Measurements from ENCODE around the gene TNNT2.

TNNT2 gene

GRCh38 chr1:201353186-201353940 lies 24.1 kb downstream of the TNNT2 start:
- no peak for DNase-seq (ENCODE audit: low read depth in 2 of 2)
- no peak overlapping the region for H3K4me3 ChIP-seq (replicated peaks in 1 of 2; ENCODE audit: low read depth in 2 of 2, low read length in 2 of 2)
- TF ChIP-seq CTCF (IDR thresholded peaks at IDR 0.05; ENCODE audit: low read depth, low read length) = no peak

- no peak for TF ChIP-seq CTCF (IDR thresholded peaks at IDR 0.05; ENCODE audit: low read depth, low read length)
- no peak for DNase-seq (ENCODE audit: low read depth in 2 of 2)
- no peak overlapping the region for H3K4me3 ChIP-seq (replicated peaks in 1 of 2; ENCODE audit: low read depth in 2 of 2, low read length in 2 of 2)
Observed at GRCh38 chr1:201351617-201352016, 25.9 kb downstream of the TNNT2 start.

GRCh38 chr1:201350884-201351283 lies 26.6 kb downstream of the TNNT2 start:
- H3K4me3 ChIP-seq (replicated peaks in 1 of 2; ENCODE audit: low read depth in 2 of 2, low read length in 2 of 2) = no peak overlapping the region
- DNase-seq (ENCODE audit: low read depth in 2 of 2) = no peak
- TF ChIP-seq CTCF (IDR thresholded peaks at IDR 0.05; ENCODE audit: low read depth, low read length) = no peak

- DNase-seq (ENCODE audit: low read depth in 2 of 2) = no peak
- no peak for TF ChIP-seq CTCF (IDR thresholded peaks at IDR 0.05; ENCODE audit: low read depth, low read length)
- no peak overlapping the region for H3K4me3 ChIP-seq (replicated peaks in 1 of 2; ENCODE audit: low read depth in 2 of 2, low read length in 2 of 2)
Observed at GRCh38 chr1:201350361-201350725, 27.1 kb downstream of the TNNT2 start.

GRCh38 chr1:201349092-201349491 lies 28.4 kb downstream of the TNNT2 start:
- no peak for TF ChIP-seq CTCF (IDR thresholded peaks at IDR 0.05; ENCODE audit: low read depth, low read length)
- no peak for DNase-seq (ENCODE audit: low read depth in 2 of 2)
- H3K4me3 ChIP-seq (replicated peaks in 1 of 2; ENCODE audit: low read depth in 2 of 2, low read length in 2 of 2) = no peak overlapping the region

GRCh38 chr1:201348211-201348566 lies 29.3 kb downstream of the TNNT2 start:
- no peak overlapping the region for H3K4me3 ChIP-seq (replicated peaks in 1 of 2; ENCODE audit: low read depth in 2 of 2, low read length in 2 of 2)
- peak; percentile 80 for TF ChIP-seq CTCF (IDR thresholded peaks at IDR 0.05; ENCODE audit: low read depth, low read length)
- peak; percentile 43 to 65 for DNase-seq (ENCODE audit: low read depth in 2 of 2)
